SIG-M5 (cell line): ENCODE measurements around the gene PRKCSH.
"Not testable (repeated sequence)": the region's sequence is repeated elsewhere in the genome, so short reads cannot be mapped to it uniquely, and the experiment has no call there.

Experiments
- DNase-seq: peaks from one replicate; lab custom pipeline; 2025; lab: John Stamatoyannopoulos, UW

The PRKCSH gene

GRCh38 chr19:11450570-11451326, 15.3 kb downstream of the PRKCSH start:
- no peak for DNase-seq

- DNase-seq, result no peak
These were observed 16.0 kb downstream of the PRKCSH start for GRCh38 chr19:11451327-11451870.

- DNase-seq, result no peak
These were observed 16.6 kb downstream of the PRKCSH start for GRCh38 chr19:11451871-11452619.

- no peak for DNase-seq
These were observed 17.3 kb downstream of the PRKCSH start for GRCh38 chr19:11452620-11453310.

GRCh38 chr19:11453468-11454341, 18.3 kb downstream of the PRKCSH start:
- DNase-seq, result no peak

GRCh38 chr19:11455233-11455554, 19.8 kb downstream of the PRKCSH start:
- DNase-seq, result not testable (repeated sequence)

GRCh38 chr19:11456659-11457058, 21.2 kb downstream of the PRKCSH start:
- no peak for DNase-seq

- DNase-seq, result no peak
These were observed 21.7 kb downstream of the PRKCSH start for GRCh38 chr19:11457115-11457514.

GRCh38 chr19:11457831-11458230, 22.4 kb downstream of the PRKCSH start:
- no peak for DNase-seq

GRCh38 chr19:11458236-11458900, 22.9 kb downstream of the PRKCSH start:
- DNase-seq, result no peak

GRCh38 chr19:11458912-11459311, 23.5 kb downstream of the PRKCSH start:
- DNase-seq, result not testable (repeated sequence)

- no peak for DNase-seq
These were observed 24.8 kb downstream of the PRKCSH start for GRCh38 chr19:11460207-11460606.

- no peak for DNase-seq
These were observed 26.0 kb downstream of the PRKCSH start for GRCh38 chr19:11461453-11461852.

- DNase-seq, result no peak
These were observed 28.0 kb downstream of the PRKCSH start for GRCh38 chr19:11463391-11463790.

- DNase-seq, result no peak
These were observed 29.2 kb downstream of the PRKCSH start for GRCh38 chr19:11464333-11465265.

- DNase-seq, result no peak
These were observed 30.2 kb downstream of the PRKCSH start for GRCh38 chr19:11465600-11465999.

GRCh38 chr19:11468266-11468845, 32.9 kb downstream of the PRKCSH start:
- DNase-seq, result not testable (repeated sequence)

GRCh38 chr19:11473725-11474124, 38.3 kb downstream of the PRKCSH start:
- no peak for DNase-seq

GRCh38 chr19:11475343-11475742, 39.9 kb downstream of the PRKCSH start:
- not testable (repeated sequence) for DNase-seq

GRCh38 chr19:11475861-11476260, 40.4 kb downstream of the PRKCSH start:
- DNase-seq, result no peak
